Measurements from ENCODE around the gene CENPA.
"Not testable (repeated sequence)": the region's sequence is repeated elsewhere in the genome, so short reads cannot be mapped to it uniquely, and the experiment has no call there.

- not testable (repeated sequence) for TF ChIP-seq POLR2AphosphoS5 (IDR thresholded peaks at IDR 0.05); CTCF (IDR thresholded peaks at IDR 0.05 in 8 of 11, conservative IDR thresholded peaks at IDR 0.05 in 3 of 11); POLR2A (IDR thresholded peaks at IDR 0.05)
Observed at GRCh38 chr2:26760991-26761390, 24.9 kb upstream of the CENPA start.
